ENCODE measurements around the gene KCNQ1OT1. TPM values are rescaled to one million over a fixed set of nuclear protein-coding genes. Genes with fewer than 3 reads are reported as not detected.

KCNQ1OT1 gene
- total and polyA plus RNA-seq, 4 donors = 0.05 to 4.9 (median 0.61) TPM

DNA sequence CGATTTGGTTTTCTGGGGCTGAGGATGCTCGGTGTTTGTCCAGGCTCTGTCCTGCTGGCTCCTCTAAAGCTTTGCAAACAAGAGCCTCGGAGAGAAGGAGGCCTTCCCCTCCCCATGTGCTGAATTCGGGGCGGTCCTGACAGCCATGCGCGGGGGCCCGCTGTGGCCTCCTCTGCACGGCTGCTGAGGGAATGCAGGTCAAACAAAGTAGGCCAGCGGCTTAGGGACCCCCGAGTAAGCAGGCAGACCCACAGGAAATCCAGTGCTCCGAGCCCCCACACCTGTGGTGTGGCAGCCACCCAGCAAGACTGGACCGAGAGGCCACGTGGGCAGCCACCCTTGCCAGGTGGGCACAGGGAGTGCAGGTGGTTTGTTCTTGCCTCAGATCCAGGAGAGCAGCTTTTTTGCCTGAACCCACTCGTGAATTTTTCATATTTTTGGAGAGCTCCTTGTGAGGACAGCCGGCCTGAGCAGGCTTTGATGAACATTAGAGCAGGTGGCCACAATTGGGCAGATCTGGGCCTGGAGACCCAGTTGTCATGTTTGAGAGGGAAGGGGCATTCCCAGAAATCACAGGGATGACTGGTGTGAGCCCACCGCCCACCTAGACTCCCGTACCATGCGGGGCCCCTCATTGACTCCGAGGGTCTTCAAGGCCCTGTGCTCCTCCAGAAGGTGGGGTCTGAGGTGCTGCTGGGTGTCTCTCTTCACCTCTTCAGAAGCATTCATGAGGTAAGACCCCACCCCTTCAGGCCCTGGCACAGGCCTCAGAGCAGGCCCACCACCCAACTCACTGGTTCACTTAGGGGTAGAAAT is 43.0 kb upstream of the KCNQ1OT1 start:
- H3K9ac ChIP-seq (ENCODE audit: low read depth in 1 of 2, low read length in 2 of 2) = no peak overlapping the region
- no peak overlapping the region for H3K27ac ChIP-seq (ENCODE audit: low read depth in 1 of 2, low read length in 2 of 2)
- H3K36me3 ChIP-seq (ENCODE audit: control insufficient read depth in 4 of 4, insufficient read depth in 3 of 4, low read depth in 1 of 4, low read length in 3 of 4) = no peaks in the 10 kb centered on the region
- no peak for DNase-seq (ENCODE audit: low spot score)
- H3K4me1 ChIP-seq (ENCODE audit: control insufficient read depth in 4 of 4, insufficient read depth in 4 of 4, low read length in 3 of 4) = no peaks in the 10 kb centered on the region
- no peak overlapping the region for H3K4me3 ChIP-seq (ENCODE audit: low read depth in 1 of 3, low read length in 3 of 3)
- no peaks in the 10 kb centered on the region for H3K9me3 ChIP-seq (ENCODE audit: control insufficient read depth in 4 of 4, low read length in 3 of 4)
- H3K27me3 ChIP-seq (ENCODE audit: control insufficient read depth in 4 of 4, insufficient read depth in 4 of 4, low read length in 3 of 4) = no peaks in the 10 kb centered on the region
- 81% methylated on average over 20 of the region's 20 CpGs for WGBS
- TF ChIP-seq, protein P1, sequence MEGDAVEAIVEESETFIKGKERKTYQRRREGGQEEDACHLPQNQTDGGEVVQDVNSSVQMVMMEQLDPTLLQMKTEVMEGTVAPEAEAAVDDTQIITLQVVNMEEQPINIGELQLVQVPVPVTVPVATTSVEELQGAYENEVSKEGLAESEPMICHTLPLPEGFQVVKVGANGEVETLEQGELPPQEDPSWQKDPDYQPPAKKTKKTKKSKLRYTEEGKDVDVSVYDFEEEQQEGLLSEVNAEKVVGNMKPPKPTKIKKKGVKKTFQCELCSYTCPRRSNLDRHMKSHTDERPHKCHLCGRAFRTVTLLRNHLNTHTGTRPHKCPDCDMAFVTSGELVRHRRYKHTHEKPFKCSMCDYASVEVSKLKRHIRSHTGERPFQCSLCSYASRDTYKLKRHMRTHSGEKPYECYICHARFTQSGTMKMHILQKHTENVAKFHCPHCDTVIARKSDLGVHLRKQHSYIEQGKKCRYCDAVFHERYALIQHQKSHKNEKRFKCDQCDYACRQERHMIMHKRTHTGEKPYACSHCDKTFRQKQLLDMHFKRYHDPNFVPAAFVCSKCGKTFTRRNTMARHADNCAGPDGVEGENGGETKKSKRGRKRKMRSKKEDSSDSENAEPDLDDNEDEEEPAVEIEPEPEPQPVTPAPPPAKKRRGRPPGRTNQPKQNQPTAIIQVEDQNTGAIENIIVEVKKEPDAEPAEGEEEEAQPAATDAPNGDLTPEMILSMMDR (IDR thresholded peaks at IDR 0.05; ENCODE audit: low read depth, low read length, missing input control) = no peak
- TF ChIP-seq GABPA (IDR thresholded peaks at IDR 0.05 in 1 of 2, conservative IDR thresholded peaks at IDR 0.05 in 1 of 2) = no peak

DNA sequence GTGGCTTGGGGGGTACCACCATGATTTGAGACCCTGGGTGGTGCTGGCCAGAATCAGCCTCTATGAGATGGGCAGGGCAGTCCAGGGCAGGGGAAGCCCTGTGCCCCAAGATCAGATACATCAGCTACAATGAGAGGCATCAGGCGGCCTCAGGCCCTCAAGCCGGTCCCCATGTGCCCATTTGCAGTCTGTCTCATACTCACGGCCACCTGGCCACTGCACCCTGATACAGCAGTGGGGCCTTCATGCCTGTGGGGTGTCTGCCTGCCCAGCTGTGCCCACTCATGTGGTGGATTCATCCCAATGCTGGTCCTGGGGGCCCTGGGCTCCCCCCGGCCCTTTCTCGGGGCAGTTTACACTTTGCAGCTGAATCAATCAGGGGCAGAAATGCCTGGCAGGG is 42.4 kb upstream of the KCNQ1OT1 start:
- no peak for DNase-seq (ENCODE audit: low spot score)
- TF ChIP-seq FOXA1 (IDR thresholded peaks at IDR 0.05) = no peak
- no peak for TF ChIP-seq YY1 (IDR thresholded peaks at IDR 0.05)
- Histone ChIP-seq H3K9ac (ENCODE audit: low read depth in 1 of 2, low read length in 2 of 2) (no peak overlapping the region), H3K27ac (ENCODE audit: low read depth in 1 of 2, low read length in 2 of 2) (no peak overlapping the region), H3K4me1 (ENCODE audit: control insufficient read depth in 4 of 4, insufficient read depth in 4 of 4, low read length in 3 of 4) (no peaks in the 10 kb centered on the region), H3K27me3 (ENCODE audit: control insufficient read depth in 4 of 4, insufficient read depth in 4 of 4, low read length in 3 of 4) (no peaks in the 10 kb centered on the region), H3K9me3 (ENCODE audit: control insufficient read depth in 4 of 4, low read length in 3 of 4) (no peaks in the 10 kb centered on the region), H3K36me3 (ENCODE audit: control insufficient read depth in 4 of 4, insufficient read depth in 3 of 4, low read depth in 1 of 4, low read length in 3 of 4) (no peaks in the 10 kb centered on the region), H3K4me3 (ENCODE audit: low read depth in 1 of 3, low read length in 3 of 3) (no peak overlapping the region)
- WGBS = 83% methylated on average over 5 of the region's 5 CpGs

DNA sequence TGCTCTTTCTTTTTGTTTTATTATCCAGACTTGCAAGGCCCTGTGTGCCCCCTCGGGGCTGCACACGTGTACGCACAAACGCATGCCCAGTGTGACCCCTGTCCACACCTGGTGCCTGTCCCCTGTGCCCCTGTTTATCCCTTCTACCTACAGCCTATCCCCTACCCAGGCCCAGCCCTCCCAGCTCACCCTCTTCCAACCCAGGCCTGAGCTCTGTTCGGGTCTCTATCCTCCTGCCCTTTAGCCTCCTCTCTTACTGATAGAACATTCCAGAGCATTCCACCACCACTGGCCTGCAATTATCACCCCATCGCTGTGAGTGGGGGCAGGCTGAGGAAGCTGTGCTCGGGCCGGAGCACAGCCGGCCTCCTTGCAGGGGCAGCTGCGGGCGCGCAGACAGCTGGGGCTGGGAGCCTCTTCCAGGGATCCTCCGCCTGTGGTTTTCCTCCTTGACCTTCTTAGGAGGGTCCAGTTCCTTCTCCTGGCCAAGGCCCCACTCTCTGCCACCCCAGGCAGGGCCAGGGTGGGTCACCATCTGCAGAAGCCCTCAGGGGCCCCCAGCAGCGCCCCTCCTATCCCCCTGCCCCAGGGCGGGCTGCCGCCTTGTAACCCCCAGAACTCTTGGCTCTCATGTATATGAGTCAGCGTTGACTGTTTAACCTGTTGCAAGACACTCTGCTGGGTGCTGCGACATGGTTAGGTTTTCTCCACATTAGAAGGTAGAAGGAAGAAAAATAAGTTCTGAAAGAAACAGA is 41.8 kb upstream of the KCNQ1OT1 start:
- Histone ChIP-seq H3K9me3 (ENCODE audit: control insufficient read depth in 4 of 4, low read length in 3 of 4) (no peaks in the 10 kb centered on the region), H3K9ac (ENCODE audit: low read depth in 1 of 2, low read length in 2 of 2) (no peak overlapping the region), H3K36me3 (ENCODE audit: control insufficient read depth in 4 of 4, insufficient read depth in 3 of 4, low read depth in 1 of 4, low read length in 3 of 4) (no peaks in the 10 kb centered on the region), H3K4me3 (ENCODE audit: low read depth in 1 of 3, low read length in 3 of 3) (no peak overlapping the region), H3K27ac (ENCODE audit: low read depth in 1 of 2, low read length in 2 of 2) (no peak overlapping the region), H3K27me3 (ENCODE audit: control insufficient read depth in 4 of 4, insufficient read depth in 4 of 4, low read length in 3 of 4) (no peaks in the 10 kb centered on the region), H3K4me1 (ENCODE audit: control insufficient read depth in 4 of 4, insufficient read depth in 4 of 4, low read length in 3 of 4) (no peaks in the 10 kb centered on the region)
- WGBS = 81% methylated on average over 18 of the region's 18 CpGs
- no peak for DNase-seq (ENCODE audit: low spot score)
- TF ChIP-seq NR2F2 (IDR thresholded peaks at IDR 0.05) = peak; percentile 35
- TF ChIP-seq, protein P2, sequence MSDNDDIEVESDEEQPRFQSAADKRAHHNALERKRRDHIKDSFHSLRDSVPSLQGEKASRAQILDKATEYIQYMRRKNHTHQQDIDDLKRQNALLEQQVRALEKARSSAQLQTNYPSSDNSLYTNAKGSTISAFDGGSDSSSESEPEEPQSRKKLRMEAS (IDR thresholded peaks at IDR 0.05) = no peak
- TF ChIP-seq, protein P3, sequence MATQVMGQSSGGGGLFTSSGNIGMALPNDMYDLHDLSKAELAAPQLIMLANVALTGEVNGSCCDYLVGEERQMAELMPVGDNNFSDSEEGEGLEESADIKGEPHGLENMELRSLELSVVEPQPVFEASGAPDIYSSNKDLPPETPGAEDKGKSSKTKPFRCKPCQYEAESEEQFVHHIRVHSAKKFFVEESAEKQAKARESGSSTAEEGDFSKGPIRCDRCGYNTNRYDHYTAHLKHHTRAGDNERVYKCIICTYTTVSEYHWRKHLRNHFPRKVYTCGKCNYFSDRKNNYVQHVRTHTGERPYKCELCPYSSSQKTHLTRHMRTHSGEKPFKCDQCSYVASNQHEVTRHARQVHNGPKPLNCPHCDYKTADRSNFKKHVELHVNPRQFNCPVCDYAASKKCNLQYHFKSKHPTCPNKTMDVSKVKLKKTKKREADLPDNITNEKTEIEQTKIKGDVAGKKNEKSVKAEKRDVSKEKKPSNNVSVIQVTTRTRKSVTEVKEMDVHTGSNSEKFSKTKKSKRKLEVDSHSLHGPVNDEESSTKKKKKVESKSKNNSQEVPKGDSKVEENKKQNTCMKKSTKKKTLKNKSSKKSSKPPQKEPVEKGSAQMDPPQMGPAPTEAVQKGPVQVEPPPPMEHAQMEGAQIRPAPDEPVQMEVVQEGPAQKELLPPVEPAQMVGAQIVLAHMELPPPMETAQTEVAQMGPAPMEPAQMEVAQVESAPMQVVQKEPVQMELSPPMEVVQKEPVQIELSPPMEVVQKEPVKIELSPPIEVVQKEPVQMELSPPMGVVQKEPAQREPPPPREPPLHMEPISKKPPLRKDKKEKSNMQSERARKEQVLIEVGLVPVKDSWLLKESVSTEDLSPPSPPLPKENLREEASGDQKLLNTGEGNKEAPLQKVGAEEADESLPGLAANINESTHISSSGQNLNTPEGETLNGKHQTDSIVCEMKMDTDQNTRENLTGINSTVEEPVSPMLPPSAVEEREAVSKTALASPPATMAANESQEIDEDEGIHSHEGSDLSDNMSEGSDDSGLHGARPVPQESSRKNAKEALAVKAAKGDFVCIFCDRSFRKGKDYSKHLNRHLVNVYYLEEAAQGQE (IDR thresholded peaks at IDR 0.05) = no peak
- TF ChIP-seq, protein P4, sequence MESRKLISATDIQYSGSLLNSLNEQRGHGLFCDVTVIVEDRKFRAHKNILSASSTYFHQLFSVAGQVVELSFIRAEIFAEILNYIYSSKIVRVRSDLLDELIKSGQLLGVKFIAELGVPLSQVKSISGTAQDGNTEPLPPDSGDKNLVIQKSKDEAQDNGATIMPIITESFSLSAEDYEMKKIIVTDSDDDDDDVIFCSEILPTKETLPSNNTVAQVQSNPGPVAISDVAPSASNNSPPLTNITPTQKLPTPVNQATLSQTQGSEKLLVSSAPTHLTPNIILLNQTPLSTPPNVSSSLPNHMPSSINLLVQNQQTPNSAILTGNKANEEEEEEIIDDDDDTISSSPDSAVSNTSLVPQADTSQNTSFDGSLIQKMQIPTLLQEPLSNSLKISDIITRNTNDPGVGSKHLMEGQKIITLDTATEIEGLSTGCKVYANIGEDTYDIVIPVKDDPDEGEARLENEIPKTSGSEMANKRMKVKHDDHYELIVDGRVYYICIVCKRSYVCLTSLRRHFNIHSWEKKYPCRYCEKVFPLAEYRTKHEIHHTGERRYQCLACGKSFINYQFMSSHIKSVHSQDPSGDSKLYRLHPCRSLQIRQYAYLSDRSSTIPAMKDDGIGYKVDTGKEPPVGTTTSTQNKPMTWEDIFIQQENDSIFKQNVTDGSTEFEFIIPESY (IDR thresholded peaks at IDR 0.05) = no peak
- no peak for TF ChIP-seq EGR1 (IDR thresholded peaks at IDR 0.05; ENCODE audit: low read depth in 2 of 2)
